Stimulated activated CD8-positive, alpha-beta memory T cell treated with anti-CD3 and anti-CD28 coated beads, Interleukin-15, amount 100 ng/mL, for 24 hours (primary cell): Measurements from ENCODE around the gene OTULIN.

Source experiments
- DNase-seq: peaks from one replicate; pipeline ENCODE4 v3.0.0-alpha.2; 2020; ENCODE audit warnings: low read depth

OTULIN gene

GRCh38 chr5:14741801-14742440 is 77.4 kb downstream of the OTULIN start:
- no peak for DNase-seq

DNA sequence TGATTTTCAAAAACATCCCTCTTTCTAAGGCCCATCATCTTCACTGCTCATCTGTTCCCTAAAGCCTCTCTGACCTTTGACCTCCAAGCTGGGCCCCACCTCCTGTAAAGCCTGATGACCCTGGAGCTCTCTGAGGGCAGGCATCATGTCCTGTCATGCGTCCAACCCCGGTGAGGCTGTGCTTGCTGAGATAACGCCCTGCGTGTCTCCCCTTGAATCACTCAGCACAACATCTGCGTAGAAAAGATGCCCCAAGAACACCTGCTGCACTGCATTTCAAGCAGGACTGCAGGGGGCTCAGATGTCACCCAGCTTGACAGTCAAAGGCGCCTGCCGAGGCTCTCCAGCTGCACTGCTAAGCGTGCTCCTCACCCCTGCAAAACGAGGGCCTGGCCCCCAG is 78.0 kb downstream of the OTULIN start:
- DNase-seq = no peak

- DNase-seq = no peak
These were observed 79.2 kb downstream of the OTULIN start for GRCh38 chr5:14743601-14744295.

DNA sequence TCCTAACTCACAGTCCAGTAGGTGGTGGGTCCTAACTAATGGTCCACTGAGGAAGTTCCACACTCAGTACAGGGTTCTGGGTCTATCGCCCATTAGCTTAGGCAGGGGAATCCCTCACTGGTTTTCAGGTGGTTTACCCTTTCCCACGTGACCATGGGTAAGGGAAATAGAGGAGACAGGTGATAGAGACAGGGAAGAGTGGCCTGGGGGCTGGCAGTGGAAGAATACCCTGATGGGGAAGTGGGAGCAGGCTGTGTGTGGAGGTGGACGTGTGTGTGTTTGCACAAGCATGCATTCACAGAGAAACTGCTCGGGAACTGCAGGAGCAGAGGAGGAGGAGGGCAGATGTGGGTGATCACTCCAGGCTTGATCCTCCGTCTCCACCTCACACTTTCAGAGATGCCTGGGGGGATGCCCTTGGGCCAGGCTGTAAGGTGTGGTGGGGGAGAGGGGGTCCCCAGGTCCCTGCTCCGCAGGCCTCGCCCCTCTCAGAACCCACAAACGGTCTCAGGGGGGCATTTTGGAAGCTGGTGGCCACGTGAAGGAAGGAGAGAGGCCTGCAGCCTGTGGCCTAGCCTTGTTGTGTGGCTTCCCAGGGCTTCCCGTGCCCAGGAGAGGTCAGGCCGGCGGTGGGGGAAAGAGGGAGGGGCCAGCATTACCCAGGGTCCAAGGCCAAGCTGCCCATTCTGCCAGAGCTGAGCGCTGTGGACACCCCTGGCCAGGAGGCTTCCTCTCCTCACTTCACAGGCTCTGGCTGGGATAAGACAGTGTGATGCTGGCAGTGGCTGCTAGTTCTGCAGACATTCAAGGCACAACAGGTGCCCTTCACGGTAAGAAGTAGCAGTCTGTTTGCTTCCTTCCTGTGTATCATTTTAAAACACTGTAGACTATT is 80.0 kb downstream of the OTULIN start:
- no peak for DNase-seq

- DNase-seq = no peak
These were observed 80.7 kb downstream of the OTULIN start for GRCh38 chr5:14745188-14745563.

GRCh38 chr5:14745753-14746152 is 81.2 kb downstream of the OTULIN start:
- DNase-seq = no peak

- no peak for DNase-seq
These were observed 83.8 kb downstream of the OTULIN start for GRCh38 chr5:14748180-14748900.
